ENCODE results near the gene PSMG4.
A peak's percentile ranks its signal among the peaks of the same experiment; 100 is the strongest.

Gene PSMG4

DNA sequence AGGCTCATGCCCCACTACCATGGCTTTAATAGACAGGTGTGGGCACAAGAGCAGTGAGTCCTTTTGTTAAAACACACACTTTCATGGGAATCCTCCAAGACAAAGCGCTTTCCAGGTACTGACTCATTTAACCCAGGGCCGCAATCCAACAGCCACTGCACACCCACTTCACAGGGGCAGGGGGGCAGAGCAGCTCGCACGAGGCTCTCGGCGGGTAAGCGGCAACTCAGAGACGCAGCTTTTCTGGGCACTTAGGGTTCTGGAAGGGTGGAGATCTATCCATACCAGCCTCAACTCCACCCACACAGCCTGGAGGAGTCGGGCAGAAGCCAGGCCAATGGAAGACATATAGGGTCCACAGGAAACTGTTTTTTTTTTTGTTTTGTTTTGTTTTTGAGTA is 28.6 kb downstream of the PSMG4 start:
- peak; percentile 13 to 61 for DNase-seq
- H3K27ac ChIP-seq = no peak overlapping the region

DNA sequence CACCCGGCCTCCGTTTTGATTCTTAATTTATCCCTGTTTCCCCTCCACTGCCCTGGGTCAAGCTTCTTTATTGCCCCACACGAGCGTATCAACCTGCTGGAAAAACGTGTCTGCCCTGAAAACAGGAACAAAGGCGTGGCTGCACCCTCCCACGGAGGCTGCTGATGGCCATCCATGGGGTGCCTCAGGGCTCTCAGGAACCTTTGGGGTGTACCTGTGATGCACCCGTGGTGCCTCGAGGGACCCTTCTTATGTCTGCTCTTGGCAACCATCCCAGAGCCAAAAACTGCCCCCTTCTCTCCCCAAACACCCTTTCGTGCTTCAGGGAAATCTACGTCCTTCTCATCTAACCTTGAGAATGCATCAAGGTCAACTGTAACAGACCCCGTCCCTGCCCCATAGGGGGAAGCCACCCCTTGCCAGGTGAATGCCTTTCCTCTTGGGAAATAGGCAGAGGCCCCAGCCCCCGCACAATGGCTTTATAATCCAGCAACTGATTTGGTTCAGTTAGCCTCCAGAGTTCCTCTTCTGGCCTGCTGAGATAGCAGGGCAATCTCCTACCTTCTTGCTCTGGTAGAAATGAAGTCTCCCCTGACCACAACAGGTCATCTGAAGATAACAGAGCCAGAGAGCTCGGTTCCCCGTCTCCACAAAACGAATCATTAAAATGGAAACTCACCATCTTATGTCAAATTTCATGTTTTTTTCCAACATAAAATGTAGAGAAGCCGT is 29.4 kb downstream of the PSMG4 start:
- Histone ChIP-seq H3K9me3 (no peaks in the 10 kb centered on the region), H3K4me3 (no peak overlapping the region), H3K27ac (no peak overlapping the region), H3K36me3 (peaks cover 0 to 47% (median 0%) of the 10 kb centered on the region in 3 donors), H3K27me3 (no peaks in the 10 kb centered on the region), H3K4me1 (no peaks in the 10 kb centered on the region)
- intact Hi-C loops (cut with DNase I; ENCODE audit: low total_unique reads) = loop anchor here (10.0 kb wide), 2 partner anchors 167 to 697 kb away; partner anchors contain the start of gene SLC22A23
- TF ChIP-seq, protein P1, sequence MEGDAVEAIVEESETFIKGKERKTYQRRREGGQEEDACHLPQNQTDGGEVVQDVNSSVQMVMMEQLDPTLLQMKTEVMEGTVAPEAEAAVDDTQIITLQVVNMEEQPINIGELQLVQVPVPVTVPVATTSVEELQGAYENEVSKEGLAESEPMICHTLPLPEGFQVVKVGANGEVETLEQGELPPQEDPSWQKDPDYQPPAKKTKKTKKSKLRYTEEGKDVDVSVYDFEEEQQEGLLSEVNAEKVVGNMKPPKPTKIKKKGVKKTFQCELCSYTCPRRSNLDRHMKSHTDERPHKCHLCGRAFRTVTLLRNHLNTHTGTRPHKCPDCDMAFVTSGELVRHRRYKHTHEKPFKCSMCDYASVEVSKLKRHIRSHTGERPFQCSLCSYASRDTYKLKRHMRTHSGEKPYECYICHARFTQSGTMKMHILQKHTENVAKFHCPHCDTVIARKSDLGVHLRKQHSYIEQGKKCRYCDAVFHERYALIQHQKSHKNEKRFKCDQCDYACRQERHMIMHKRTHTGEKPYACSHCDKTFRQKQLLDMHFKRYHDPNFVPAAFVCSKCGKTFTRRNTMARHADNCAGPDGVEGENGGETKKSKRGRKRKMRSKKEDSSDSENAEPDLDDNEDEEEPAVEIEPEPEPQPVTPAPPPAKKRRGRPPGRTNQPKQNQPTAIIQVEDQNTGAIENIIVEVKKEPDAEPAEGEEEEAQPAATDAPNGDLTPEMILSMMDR (IDR thresholded peaks at IDR 0.05) = no peak
- peak; percentile 16 to 47 for DNase-seq

More for the DNA sequence above, 28.6 kb downstream of the PSMG4 start:
- Histone ChIP-seq H3K4me1 (peaks cover 0 to 8% (median 2%) of the 10 kb centered on the region in 4 donors), H3K9me3 (no peaks in the 10 kb centered on the region), H3K27me3 (no peaks in the 10 kb centered on the region), H3K4me3 (no peak overlapping the region), H3K36me3 (peaks cover 0 to 50% (median 0%) of the 10 kb centered on the region in 3 donors)
- TF ChIP-seq, protein P1 (IDR thresholded peaks at IDR 0.05) = no peak
- intact Hi-C loops (cut with DNase I; ENCODE audit: low total_unique reads) = loop anchor here (10.0 kb wide), 2 partner anchors 167 to 697 kb away; partner anchors contain the start of gene SLC22A23

DNA sequence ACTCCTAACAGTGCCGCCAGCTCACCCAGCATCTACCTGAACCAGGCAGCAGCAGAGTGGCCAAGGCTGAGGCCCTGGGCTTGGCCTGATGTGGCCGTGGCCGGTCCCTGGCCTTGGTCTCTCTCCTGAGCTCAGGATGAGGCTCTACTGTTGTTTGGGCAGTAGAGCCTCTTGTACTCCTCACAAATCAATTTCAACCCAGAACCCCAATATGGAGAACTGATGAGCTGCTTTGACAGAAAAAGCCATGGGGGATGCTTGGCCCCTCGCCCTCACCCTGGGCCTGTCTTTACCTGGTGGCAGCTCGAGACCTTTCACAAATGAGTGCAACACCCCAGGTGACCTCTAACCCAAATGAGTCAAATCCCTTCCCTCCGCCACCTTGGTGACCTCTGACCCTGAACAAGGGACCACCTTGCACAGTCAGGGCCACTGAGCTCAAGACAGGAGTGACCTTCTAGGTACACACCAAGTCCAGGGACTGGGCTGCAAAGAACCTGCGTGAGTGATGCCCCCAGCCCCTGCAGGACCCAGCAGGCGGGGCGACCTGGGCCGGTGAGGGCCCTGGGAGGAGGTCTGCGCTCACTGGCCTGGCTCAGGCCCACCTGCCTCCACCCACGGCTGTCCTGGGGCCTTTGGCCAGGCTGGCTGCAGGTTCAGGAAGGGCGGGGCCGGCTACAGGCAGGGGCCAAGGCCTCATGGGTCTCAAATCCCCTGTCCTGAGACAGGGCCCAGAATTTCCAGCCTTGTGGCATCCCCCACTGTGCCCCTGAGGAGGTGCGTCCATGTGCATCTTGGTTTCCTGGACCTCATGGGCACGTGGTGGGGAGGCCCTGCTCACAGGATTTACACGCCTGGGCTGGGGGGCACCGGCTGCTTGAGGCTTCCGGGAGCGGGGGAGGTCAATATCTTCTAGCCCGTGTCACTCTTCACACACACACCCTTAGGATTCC is 30.2 kb downstream of the PSMG4 start:
- Histone ChIP-seq H3K27me3 (no peaks in the 10 kb centered on the region), H3K27ac (no peak overlapping the region), H3K4me1 (no peaks in the 10 kb centered on the region), H3K4me3 (no peak overlapping the region), H3K9me3 (no peaks in the 10 kb centered on the region), H3K36me3 (peaks cover 0 to 38% (median 0%) of the 10 kb centered on the region in 3 donors)
- intact Hi-C loops (cut with DNase I; ENCODE audit: low total_unique reads) = loop anchor here (10.0 kb wide), 2 partner anchors 166 to 696 kb away; partner anchors contain the start of gene SLC22A23
- TF ChIP-seq, protein P1 (IDR thresholded peaks at IDR 0.05) = no peak
- peak; percentile 11 to 53 for DNase-seq

DNA sequence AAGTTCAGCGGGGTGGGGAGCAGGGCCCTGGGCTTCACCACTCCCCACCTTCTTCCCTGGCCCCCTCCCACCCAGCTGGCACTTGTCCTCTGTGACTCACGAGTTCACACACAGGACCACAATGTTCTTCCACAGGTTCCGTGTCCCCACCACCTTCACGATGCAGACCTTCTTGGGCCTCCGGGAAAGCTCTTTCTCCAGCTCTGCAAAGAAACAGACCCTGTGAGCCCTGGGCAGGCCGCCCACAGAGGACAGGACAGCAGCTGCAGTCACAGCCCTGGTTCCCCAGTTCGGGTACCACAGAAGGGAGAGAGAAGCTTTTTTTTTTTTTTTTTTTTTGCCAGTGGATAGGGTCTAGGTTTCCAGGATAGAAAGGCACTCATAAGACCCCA is 30.9 kb downstream of the PSMG4 start:
- Histone ChIP-seq H3K27me3 (no peaks in the 10 kb centered on the region), H3K9me3 (no peaks in the 10 kb centered on the region), H3K27ac (no peak overlapping the region), H3K4me1 (no peaks in the 10 kb centered on the region), H3K36me3 (peaks cover 0 to 32% (median 0%) of the 10 kb centered on the region in 3 donors), H3K4me3 (no peak overlapping the region)
- intact Hi-C loops (cut with DNase I; ENCODE audit: low total_unique reads) = loop anchor here (10.0 kb wide), 2 partner anchors 165 to 695 kb away; partner anchors contain the start of gene SLC22A23
- TF ChIP-seq, protein P1 (IDR thresholded peaks at IDR 0.05) = no peak
- DNase-seq = peak in 1 of 2 donors; percentile 49

DNA sequence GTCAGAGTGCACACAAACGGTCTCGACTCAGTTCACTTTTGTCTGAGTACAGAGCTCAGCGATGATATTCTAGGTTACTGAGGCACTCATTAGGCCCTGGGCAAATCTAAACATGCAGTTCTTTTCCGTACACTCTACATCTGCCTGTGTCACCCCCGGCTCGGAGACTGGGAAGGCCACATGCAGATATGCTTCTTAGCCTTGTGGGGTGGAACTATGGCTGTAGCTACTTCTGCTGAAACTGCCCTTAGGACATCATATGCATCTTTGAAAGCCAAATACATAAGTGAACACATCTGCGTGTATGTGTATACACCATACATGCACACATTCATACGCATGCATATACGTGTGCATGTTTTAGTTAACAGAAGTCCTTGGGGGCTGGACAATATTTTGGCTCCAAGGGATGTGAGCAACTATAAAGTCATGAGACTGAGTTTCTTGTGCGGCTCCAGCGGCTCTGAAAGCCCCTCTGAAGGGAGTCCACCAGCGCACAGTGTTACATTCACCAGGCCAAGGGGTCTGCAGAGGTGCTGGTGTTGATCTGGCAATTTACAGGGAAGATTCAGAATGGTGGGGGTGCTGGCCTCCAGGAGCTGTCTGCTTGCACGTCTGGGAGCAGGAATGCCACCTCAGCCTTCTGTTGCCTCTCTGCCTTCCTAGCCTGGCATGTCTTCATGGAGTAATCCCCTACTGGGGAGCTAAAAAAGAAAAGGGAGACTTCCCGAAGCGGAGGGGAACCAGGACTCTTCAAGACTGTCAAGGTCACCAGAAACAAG is 31.6 kb downstream of the PSMG4 start:
- peaks cover 0 to 27% (median 0%) of the 10 kb centered on the region in 3 donors for H3K36me3 ChIP-seq
- TF ChIP-seq, protein P1 (IDR thresholded peaks at IDR 0.05) = no peak
- H3K27ac ChIP-seq = no peak overlapping the region
- peak in 1 of 2 donors; percentile 40 for DNase-seq
- no peak overlapping the region for H3K4me3 ChIP-seq
- H3K9me3 ChIP-seq = no peaks in the 10 kb centered on the region
- H3K4me1 ChIP-seq = no peaks in the 10 kb centered on the region
- intact Hi-C loops (cut with DNase I; ENCODE audit: low total_unique reads) = no loop called here
- peaks cover 0 to 6% of the 10 kb centered on the region in 2 donors for H3K27me3 ChIP-seq
